Endothelial cell of umbilical vein (primary cell): ENCODE data around the gene TXNRD2. TPM values are rescaled to one million over a fixed set of nuclear protein-coding genes. Genes with fewer than 3 reads are reported as not detected.

ENCODE experiments used
- BruUV-seq: library from RNA; stranded (reverse); fragments of 400-500 nt; replicated peaks from 2 replicates; lab custom pipeline; 2021; lab: Mats Ljungman, UMichigan
- CTCF ChIA-PET: fragments of 300-600, 350-600 bp; sonication (Branson Sonifier 250); formaldehyde crosslinking; loops from one replicate; lab custom pipeline; 2021; ENCODE audit warnings: antibody characterized with exemption, inconsistent platforms; lab: Charles Lee
- POLR2A ChIA-PET: fragments of 300-600, 350-600 bp; sonication (Branson Sonifier 250); formaldehyde crosslinking; loops from one replicate; lab custom pipeline; 2021; ENCODE audit warnings: antibody characterized with exemption, inconsistent platforms; lab: Charles Lee
- DNase-seq: peaks from one replicate; pipeline ENCODE4 v3.0.0-alpha.2; 2011; ENCODE audit warnings: low read depth, low spot score
- FAIRE-seq: peaks from 2 replicates; lab custom pipeline; 2011; peaks lifted over from hg19 to GRCh38; lab: Jason Lieb, UNC
- H2AFZ ChIP-seq: 2 replicates; pipeline ENCODE4 v1.6.0; 2012; ENCODE audit warnings: low read depth, low read length, control low read depth, inconsistent platforms
- H3K27ac ChIP-seq: 2 replicates; pipeline ENCODE4 v1.5.1; 2011; ENCODE audit warnings: low read depth, mild to moderate bottlenecking, control low read depth, low read length, moderate library complexity; ENCODE audit not compliant: insufficient read depth
- H3K27me3 ChIP-seq, 2 experiments: 2 replicates each; pipeline versions ENCODE4 v1.6.0 to v1.6.1; 2011; ENCODE audit warnings: low read length in 2 of 2, mixed read lengths in 1 of 2; ENCODE audit not compliant: control insufficient read depth in 2 of 2, insufficient read depth in 2 of 2
- H3K36me3 ChIP-seq, 2 experiments: 2 replicates in 1 of 2; 3 replicates in 1 of 2; pipeline ENCODE4 v1.5.1; 2011; ENCODE audit warnings: low read length in 2 of 2, mild to moderate bottlenecking in 1 of 2, moderate library complexity in 1 of 2; ENCODE audit not compliant: control insufficient read depth in 2 of 2, insufficient read depth in 2 of 2; ENCODE audit errors: extremely low read depth in 1 of 2
- H3K4me1 ChIP-seq: 3 replicates; pipeline ENCODE4 v1.5.1; 2011; ENCODE audit warnings: mild to moderate bottlenecking, low read length; ENCODE audit not compliant: control insufficient read depth, insufficient read depth; ENCODE audit errors: extremely low read depth
- H3K4me2 ChIP-seq: 2 replicates; pipeline ENCODE4 v1.6.1; 2011; ENCODE audit warnings: low read length, control low read depth, mixed read lengths; ENCODE audit not compliant: insufficient read depth
- H3K4me3 ChIP-seq, 3 experiments: fragments of 200-600 bp in 1 of 3; sonication (generic), shearing (Covaris generic) in 1 of 3; replicated peaks in 1 of 3; 2 replicates each; pipeline ENCODE4 v1.5.1; 2011 to 2016; ENCODE audit warnings: control low read depth in 3 of 3, low read length in 3 of 3, mild to moderate bottlenecking in 2 of 3, inconsistent platforms in 1 of 3, low read depth in 1 of 3, moderate library complexity in 1 of 3; ENCODE audit not compliant: insufficient read depth in 1 of 3
- H3K79me2 ChIP-seq: 2 replicates; pipeline ENCODE4 v1.6.0; 2012; ENCODE audit warnings: low read length, inconsistent platforms; ENCODE audit not compliant: control insufficient read depth, insufficient read depth
- H3K9ac ChIP-seq: replicated peaks from 2 replicates; pipeline ENCODE3; 2011; ENCODE audit warnings: low read length, control low read depth; ENCODE audit not compliant: insufficient read depth; ENCODE audit errors: extremely low read depth
- H3K9me1 ChIP-seq: replicated peaks from 3 replicates; pipeline ENCODE4 v1.6.0; 2011; ENCODE audit warnings: mild to moderate bottlenecking, low read length; ENCODE audit not compliant: control insufficient read depth, insufficient read depth; ENCODE audit errors: extremely low read depth
- H3K9me3 ChIP-seq: replicated peaks from 2 replicates; pipeline ENCODE4 v1.5.1; 2012; ENCODE audit warnings: low read length, inconsistent platforms; ENCODE audit not compliant: control insufficient read depth, insufficient read depth
- H4K20me1 ChIP-seq: replicated peaks from 2 replicates; pipeline ENCODE3; 2011; ENCODE audit warnings: mild to moderate bottlenecking, low read length; ENCODE audit not compliant: control insufficient read depth, insufficient read depth; ENCODE audit errors: extremely low read depth
- CTCF ChIP-seq, 2 donors: IDR thresholded peaks; 1 replicate in 1 of 2; 2 replicates in 1 of 2; pipeline ENCODE4 v1.5.1; 2011; ENCODE audit warnings: low read length in 2 of 2, mild to moderate bottlenecking in 2 of 2, moderate library complexity in 2 of 2, control low read depth in 1 of 2, inconsistent platforms in 1 of 2, low read depth in 1 of 2; ENCODE audit not compliant: insufficient read depth in 1 of 2; ENCODE audit errors: extremely low read depth in 1 of 2
- EZH2 ChIP-seq: IDR thresholded peaks from 2 replicates; pipeline ENCODE4 v1.6.1; 2012; ENCODE audit warnings: borderline replicate concordance, low read depth, mild to moderate bottlenecking, moderate library complexity, low read length, inconsistent platforms; ENCODE audit not compliant: severe bottlenecking
- FOS ChIP-seq: IDR thresholded peaks from 2 replicates; pipeline ENCODE4 v1.6.1; 2011; ENCODE audit warnings: mild to moderate bottlenecking, low read length, moderate library complexity, borderline replicate concordance; ENCODE audit not compliant: insufficient read depth
- GATA2 ChIP-seq: IDR thresholded peaks from 2 replicates; pipeline ENCODE4 v1.7.0; 2011; ENCODE audit warnings: low read depth, mild to moderate bottlenecking, moderate library complexity, mixed read lengths, low read length; ENCODE audit not compliant: insufficient read length, insufficient read depth
- JUN ChIP-seq: IDR thresholded peaks from 2 replicates; pipeline ENCODE4 v1.6.1; 2011; ENCODE audit warnings: borderline replicate concordance, low read depth; ENCODE audit not compliant: insufficient read length, insufficient read depth
- MAX ChIP-seq: IDR thresholded peaks from 2 replicates; pipeline ENCODE4 v1.6.1; 2011; ENCODE audit not compliant: insufficient read depth, insufficient read length
- MYC ChIP-seq: IDR thresholded peaks from one replicate; pipeline ENCODE4 v1.6.1; 2011; ENCODE audit warnings: mild to moderate bottlenecking, low read depth, low read length
- POLR2A ChIP-seq: IDR thresholded peaks from 2 replicates; pipeline ENCODE4 v1.6.1; 2012; ENCODE audit warnings: low read depth, mild to moderate bottlenecking, control low read depth, low read length
- POLR2AphosphoS5 ChIP-seq: IDR thresholded peaks from 2 replicates; pipeline ENCODE4 v1.6.1; 2012; ENCODE audit warnings: low read depth, mild to moderate bottlenecking, control low read depth, low read length, moderate library complexity; ENCODE audit not compliant: insufficient read depth
- dilution Hi-C: fragments of 300-500 bp; cut with MboI; formaldehyde crosslinking; loops from one replicate; pipeline ENCODE4 v1.15.0; 2019; ENCODE audit warnings: low sequenced_read_pairs; ENCODE audit not compliant: extremely low pct_ligation_motif_present
- intact Hi-C: fragments of 100-400 bp; cut with micrococcal nuclease; formaldehyde crosslinking; loops from one replicate; pipeline ENCODE4 v1.10.0; 2022
- polyA plus RNA-seq, 4 experiments: library from polyadenylated mRNA; depleted of rRNA in 3 of 4; stranded (reverse) in 3 of 4; unstranded in 1 of 4; fragments of >200 nt; gene quantifications; 2 replicates each; pipeline versions ENCODE4 v1.2.1 to v1.2.3, GENCODE V29; 2011 to 2012; ENCODE audit warnings: missing spikeins in 1 of 4
- total RNA-seq: library from RNA; stranded (reverse); gene quantifications from 2 replicates; pipeline ENCODE4 v1.2.3, GENCODE V29; 2021

Gene TXNRD2
- total and polyA plus RNA-seq, 2 donors (not counting 3 experiments of a cell fraction or from before 2014, with no cell fraction given), result 211 to 440 TPM

GRCh38 chr22:19864538-19865106, 77.0 kb downstream of the TXNRD2 start:
- POLR2A ChIA-PET, result interaction anchor here (1.3 to 1.6 kb wide), 2 partner anchors 10 to 11 kb away, joined by 3 to 4 read pairs; no protein-coding TSS in a partner anchor
- dilution Hi-C loops, result no loop called here

More at GRCh38 chr22:19864538-19865106, 77.0 kb downstream of the TXNRD2 start:
- Histone ChIP-seq H3K27ac (no peak overlapping the region), H3K4me1 (no peaks in the 10 kb centered on the region), H3K4me3 (no peak overlapping the region), H3K9me1 (no peaks in the 10 kb centered on the region), H4K20me1 (no peaks in the 10 kb centered on the region), H3K36me3 (no peaks in the 10 kb centered on the region), H3K4me2 (no peak overlapping the region), H3K79me2 (no peaks in the 10 kb centered on the region), H3K9ac (no peak overlapping the region), H2AFZ (no peak overlapping the region), H3K27me3 (no peaks in the 10 kb centered on the region), H3K9me3 (no peaks in the 10 kb centered on the region)
- intact Hi-C loops, result no loop called here
- no peak for FAIRE-seq
- BruUV-seq, result no TSS peak
- TF ChIP-seq FOS (no peak), GATA2 (no peak), POLR2AphosphoS5 (no peak), MYC (no peak), JUN (no peak), EZH2 (no peak), CTCF (IDR thresholded peaks at IDR 0.05; ENCODE audit: extremely low read depth in 1 of 2, insufficient read depth in 1 of 2, low read depth in 1 of 2, low read length in 2 of 2) (no peak), MAX (no peak), POLR2A (no peak)
- CTCF ChIA-PET, result interaction anchor here (0.9 to 2.9 kb wide), 4 partner anchors 9 to 134 kb away, joined by 3 to 13 read pairs (median 6); no protein-coding TSS in a partner anchor
- DNase-seq, result no peak
